Activated T-cell treated with anti-CD3 and anti-CD28 coated beads, Interleukin-2, amount 50 U/mL, for 4 hours (primary cell): ENCODE results near the gene KCNS3. TPM values are rescaled to one million over a fixed set of nuclear protein-coding genes. Genes with fewer than 3 reads are reported as not detected.

Source experiments
- ATAC-seq, 2 donors: fragments of 200-7000 bp; cut with Tn5 transposase; one replicate each; pipeline ENCODE4 v1.10.0; 2021
- DNase-seq: peaks from one replicate; pipeline ENCODE4 v3.0.0-alpha.2; 2020
- H3K27me3 Mint-ChIP-seq: one replicate; pipeline ENCODE4 v1.8.0; 2021; ENCODE audit warnings: low read depth, mixed read lengths
- H3K36me3 Mint-ChIP-seq: one replicate; pipeline ENCODE4 v1.8.0; 2022; ENCODE audit warnings: mixed read lengths; ENCODE audit not compliant: insufficient read depth
- H3K4me1 Mint-ChIP-seq: one replicate; pipeline ENCODE4 v1.8.0; 2021; ENCODE audit warnings: low read depth, mixed read lengths
- H3K4me3 Mint-ChIP-seq: one replicate; pipeline ENCODE4 v1.8.0; 2021; ENCODE audit warnings: mild to moderate bottlenecking, moderate library complexity, mixed read lengths
- H3K9me3 Mint-ChIP-seq: one replicate; pipeline ENCODE4 v1.8.0; 2021; ENCODE audit warnings: mixed read lengths
- total RNA-seq, 3 donors: library from RNA; stranded (reverse); gene quantifications; one replicate each; pipeline ENCODE4 v1.2.1, GENCODE V29; 2021

Gene KCNS3
- total RNA-seq, 3 donors from 2014 or later, result not detected

GRCh38 chr2:17975401-17975800 is 96.9 kb downstream of the KCNS3 start:
- DNase-seq (no peak), ATAC-seq (no peak)
- H3K36me3 Mint-ChIP-seq, result no peaks in the 10 kb centered on the region
- no peaks in the 10 kb centered on the region for H3K4me1 Mint-ChIP-seq
- H3K27me3 Mint-ChIP-seq, result peaks cover 7% of the 10 kb centered on the region
- no peak overlapping the region for H3K4me3 Mint-ChIP-seq
- no peaks in the 10 kb centered on the region for H3K9me3 Mint-ChIP-seq

GRCh38 chr2:17976871-17977746 is 98.6 kb downstream of the KCNS3 start:
- H3K4me3 Mint-ChIP-seq, result no peak overlapping the region
- no peaks in the 10 kb centered on the region for H3K9me3 Mint-ChIP-seq
- H3K27me3 Mint-ChIP-seq, result no peaks in the 10 kb centered on the region
- H3K36me3 Mint-ChIP-seq, result no peaks in the 10 kb centered on the region
- no peak for ATAC-seq
- no peak for DNase-seq
- H3K4me1 Mint-ChIP-seq, result no peaks in the 10 kb centered on the region

DNA sequence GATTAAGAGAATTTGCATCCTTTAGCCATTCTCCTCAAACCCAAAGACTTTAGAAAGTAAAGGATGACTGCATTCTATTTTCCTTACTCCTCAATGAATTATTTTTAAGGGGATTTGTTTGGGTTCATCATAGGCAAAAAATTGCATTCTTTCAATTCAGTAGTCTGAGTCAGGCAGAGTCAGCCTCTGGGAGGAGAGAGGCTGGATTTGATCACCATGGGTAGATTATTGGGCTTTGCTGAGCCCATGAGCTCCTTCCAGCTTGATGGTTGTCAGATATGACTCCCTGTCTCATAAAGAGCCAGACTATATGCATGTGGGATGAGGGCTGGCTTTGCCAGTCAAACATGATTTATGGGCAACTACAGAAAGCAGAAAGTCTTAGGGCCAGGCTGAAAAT is 101.2 kb downstream of the KCNS3 start:
- Mint-ChIP-seq H3K9me3 (no peaks in the 10 kb centered on the region), H3K36me3 (no peaks in the 10 kb centered on the region), H3K4me3 (no peak overlapping the region), H3K27me3 (no peaks in the 10 kb centered on the region), H3K4me1 (no peaks in the 10 kb centered on the region)
- no peak for ATAC-seq
- DNase-seq, result no peak

DNA sequence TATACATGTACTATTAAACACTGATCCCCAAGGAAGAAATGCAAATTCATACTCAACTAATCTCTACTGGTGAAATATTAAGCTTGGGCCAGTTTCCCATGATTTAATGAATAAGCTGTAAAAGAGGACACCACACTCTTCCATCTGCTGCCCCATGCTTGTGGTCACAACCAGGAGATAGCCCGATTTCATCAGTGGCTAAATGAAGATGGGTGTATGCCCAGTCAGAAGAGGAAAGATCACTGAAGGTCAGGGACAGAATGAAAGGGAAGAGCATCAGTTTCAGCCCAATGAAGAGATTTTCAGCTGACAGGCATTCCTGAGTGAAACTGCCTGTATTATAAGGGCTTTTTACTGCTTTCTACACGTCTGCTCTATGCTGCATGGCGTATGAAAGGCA is 103.5 kb downstream of the KCNS3 start:
- Mint-ChIP-seq H3K36me3 (no peaks in the 10 kb centered on the region), H3K27me3 (no peaks in the 10 kb centered on the region), H3K4me1 (no peaks in the 10 kb centered on the region), H3K9me3 (no peaks in the 10 kb centered on the region), H3K4me3 (no peak overlapping the region)
- ATAC-seq (no peak), DNase-seq (no peak)

Other genes starting within 250 kb of the KCNS3 start
- 10 to 100 TPM; 18.2 to 20.7 (median 18.2) TPM for gene SMC6, start 124.9 kb upstream of the KCNS3 start, total RNA-seq
- gene GEN1, start 124.5 kb upstream of the KCNS3 start, total RNA-seq, result 10 to 100 TPM; 14.1 to 24.2 (median 21.6) TPM
- not detected for gene MSGN1, start 62.2 kb upstream of the KCNS3 start, total RNA-seq